Peyer's patch (tissue), 4 donors: ENCODE measurements around the gene THADA. TPM values are rescaled to one million over a fixed set of nuclear protein-coding genes. Genes with fewer than 3 reads are reported as not detected.
A peak's percentile ranks its signal among the peaks of the same experiment; 100 is the strongest.

ENCODE experiments used
- DNase-seq, 3 donors: peaks; one replicate each; pipeline ENCODE4 v3.0.0-alpha.2; 2017 to 2019
- H3K27ac ChIP-seq, 4 donors: fragments of 200-600 bp; sonication (generic); one replicate each; pipeline ENCODE4 v1.5.1; 2016 to 2019
- H3K27me3 ChIP-seq, 2 donors: fragments of 200-600 bp; sonication (generic); one replicate each; pipeline ENCODE4 v1.5.1; 2019
- H3K36me3 ChIP-seq, 3 donors: fragments of 200-600 bp; sonication (generic); one replicate each; pipeline ENCODE4 v1.5.1; 2016 to 2019
- H3K4me1 ChIP-seq, 4 donors: fragments of 200-600 bp; sonication (generic); one replicate each; pipeline ENCODE4 v1.5.1; 2016 to 2019
- H3K4me3 ChIP-seq, 4 donors: fragments of 200-600 bp; sonication (generic); 1 replicate in 3 of 4; 2 replicates in 1 of 4; pipeline ENCODE4 v1.5.1; 2016 to 2019; ENCODE audit warnings: mild to moderate bottlenecking in 1 of 4
- H3K9me3 ChIP-seq, 4 donors: fragments of 200-600 bp; sonication (generic); one replicate each; pipeline ENCODE4 v1.5.1; 2016 to 2019; ENCODE audit warnings: mild to moderate bottlenecking in 1 of 4
- POLR2A ChIP-seq, 2 donors: fragments of 450-650 bp; IDR thresholded peaks; one replicate each; pipeline ENCODE4 v1.5.1; 2017; ENCODE audit warnings: antibody characterized with exemption in 2 of 2, mild to moderate bottlenecking in 2 of 2, moderate library complexity in 2 of 2
- total RNA-seq, 4 donors: library from RNA; depleted of rRNA; stranded (reverse); fragments of >200 nt; gene quantifications; one replicate each; pipeline ENCODE4 v1.1.0, GENCODE V29; 2016
- TF ChIP-seq, protein P1 (sequence below), 6 experiments: fragments of 450-650 bp in 4 of 6; fragments of 200-600 bp in 2 of 6; sonication (generic) in 1 of 6; IDR thresholded peaks; one replicate each; pipeline ENCODE4 v1.5.1; 2017 to 2019; ENCODE audit warnings: antibody characterized with exemption in 6 of 6, mild to moderate bottlenecking in 3 of 6, moderate library complexity in 1 of 6

The THADA gene
- total RNA-seq, 4 donors from 2014 or later, result 19.3 to 76.7 (median 26.3) TPM

DNA sequence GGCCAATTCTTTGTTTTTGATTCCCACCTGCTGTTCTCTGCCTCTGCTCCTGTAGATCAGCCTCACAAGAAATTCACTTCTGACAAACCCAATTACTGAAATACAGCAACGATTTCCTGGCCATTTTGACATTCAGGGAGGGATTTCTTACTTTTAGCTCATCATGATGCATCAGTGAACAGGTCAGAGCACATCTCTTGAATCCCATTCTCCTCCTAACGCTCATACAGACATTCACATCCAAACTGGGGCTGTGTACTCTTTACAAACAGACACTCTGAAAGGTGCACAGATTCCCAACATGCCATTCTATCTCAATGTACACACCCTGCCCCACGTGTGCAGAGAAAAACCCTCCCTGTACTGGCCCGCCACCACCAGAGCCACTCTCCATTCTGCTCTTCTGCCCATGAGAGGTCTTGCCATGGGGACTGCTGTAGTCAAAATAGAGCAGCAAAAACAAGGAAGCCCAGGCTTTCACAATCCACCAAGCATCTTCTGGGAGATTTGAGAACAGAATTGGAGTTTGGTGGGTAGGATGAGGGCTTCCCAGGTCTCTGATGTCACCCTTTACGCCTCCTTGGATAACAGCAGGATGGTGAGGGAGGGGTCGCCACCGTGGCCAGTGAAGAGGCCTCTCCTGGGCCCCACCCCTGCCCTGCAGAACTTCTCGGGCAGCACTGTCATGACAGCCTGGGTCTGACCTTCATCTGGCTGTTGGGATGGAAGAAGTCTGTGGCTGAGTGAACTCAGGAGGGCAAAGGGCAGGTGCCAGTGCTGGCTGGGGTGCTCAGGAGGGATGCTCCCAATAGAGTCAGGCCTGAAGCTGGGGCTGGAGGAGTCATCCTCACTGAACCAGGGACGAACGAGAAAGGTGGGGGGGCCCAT, 327.5 kb downstream of the THADA start:
- Histone ChIP-seq H3K36me3 (no peaks in the 10 kb centered on the region), H3K9me3 (no peaks in the 10 kb centered on the region), H3K27me3 (no peaks in the 10 kb centered on the region), H3K4me3 (no peak overlapping the region), H3K27ac (peak overlapping the region; percentile 65 to 86 (median 74)), H3K4me1 (peaks cover 0 to 21% (median 2%) of the 10 kb centered on the region in 4 donors)
- TF ChIP-seq POLR2A (IDR thresholded peaks at IDR 0.05), result no peak
- TF ChIP-seq, protein P1, sequence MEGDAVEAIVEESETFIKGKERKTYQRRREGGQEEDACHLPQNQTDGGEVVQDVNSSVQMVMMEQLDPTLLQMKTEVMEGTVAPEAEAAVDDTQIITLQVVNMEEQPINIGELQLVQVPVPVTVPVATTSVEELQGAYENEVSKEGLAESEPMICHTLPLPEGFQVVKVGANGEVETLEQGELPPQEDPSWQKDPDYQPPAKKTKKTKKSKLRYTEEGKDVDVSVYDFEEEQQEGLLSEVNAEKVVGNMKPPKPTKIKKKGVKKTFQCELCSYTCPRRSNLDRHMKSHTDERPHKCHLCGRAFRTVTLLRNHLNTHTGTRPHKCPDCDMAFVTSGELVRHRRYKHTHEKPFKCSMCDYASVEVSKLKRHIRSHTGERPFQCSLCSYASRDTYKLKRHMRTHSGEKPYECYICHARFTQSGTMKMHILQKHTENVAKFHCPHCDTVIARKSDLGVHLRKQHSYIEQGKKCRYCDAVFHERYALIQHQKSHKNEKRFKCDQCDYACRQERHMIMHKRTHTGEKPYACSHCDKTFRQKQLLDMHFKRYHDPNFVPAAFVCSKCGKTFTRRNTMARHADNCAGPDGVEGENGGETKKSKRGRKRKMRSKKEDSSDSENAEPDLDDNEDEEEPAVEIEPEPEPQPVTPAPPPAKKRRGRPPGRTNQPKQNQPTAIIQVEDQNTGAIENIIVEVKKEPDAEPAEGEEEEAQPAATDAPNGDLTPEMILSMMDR (IDR thresholded peaks at IDR 0.05), result no peak
- DNase-seq, result no peak

DNA sequence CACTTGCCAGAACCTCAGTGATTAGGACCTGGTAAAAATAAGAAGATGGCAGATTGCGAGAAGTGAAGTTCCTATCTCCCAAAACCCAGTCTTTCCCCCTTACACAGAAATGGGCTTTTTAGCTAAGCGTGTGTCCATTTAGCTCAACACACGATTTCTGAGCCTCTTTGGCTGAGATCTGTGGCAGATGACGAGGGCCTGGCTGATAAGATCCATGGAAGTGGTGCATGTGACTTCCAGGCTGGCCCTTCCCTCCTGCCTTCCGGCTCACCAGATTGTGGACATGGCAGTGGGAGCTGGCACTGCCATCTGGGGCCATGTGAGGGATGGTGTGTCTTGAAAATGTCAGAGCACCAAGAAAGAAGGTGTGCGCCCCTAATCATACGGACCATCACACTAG, 328.5 kb downstream of the THADA start:
- no peak for DNase-seq
- H3K4me1 ChIP-seq, result peaks cover 0 to 21% (median 2%) of the 10 kb centered on the region in 4 donors
- H3K36me3 ChIP-seq, result no peaks in the 10 kb centered on the region
- H3K9me3 ChIP-seq, result no peaks in the 10 kb centered on the region
- H3K4me3 ChIP-seq, result no peak overlapping the region
- H3K27ac ChIP-seq, result peak overlapping the region in 2 of 4 donors; percentile 79 to 86
- no peaks in the 10 kb centered on the region for H3K27me3 ChIP-seq
- no peak for TF ChIP-seq POLR2A (IDR thresholded peaks at IDR 0.05)
- TF ChIP-seq, protein P1 (IDR thresholded peaks at IDR 0.05), result no peak

DNA sequence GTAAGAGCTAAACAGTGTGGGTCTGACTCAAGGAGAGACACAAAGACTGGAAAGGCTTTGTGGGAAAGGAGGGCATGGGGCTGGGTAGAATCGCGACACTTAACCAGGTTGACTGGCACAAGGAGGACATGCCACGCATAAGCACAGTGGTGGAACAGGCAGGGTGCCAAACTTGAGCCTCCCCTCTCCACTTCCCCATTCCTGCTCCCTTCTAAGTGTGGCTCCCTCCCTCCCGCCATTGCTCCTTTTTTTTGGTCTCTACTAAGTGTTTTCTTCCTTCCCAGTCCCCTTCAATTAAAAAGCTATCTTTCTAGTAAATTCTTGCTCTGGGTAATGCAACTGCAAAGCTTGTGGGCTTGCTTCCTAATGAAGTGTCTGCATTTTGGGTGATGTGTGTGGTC, 329.1 kb downstream of the THADA start:
- DNase-seq, result peak in 1 of 3 donors; percentile 55
- no peak for TF ChIP-seq POLR2A (IDR thresholded peaks at IDR 0.05)
- TF ChIP-seq, protein P1 (IDR thresholded peaks at IDR 0.05), result no peak

DNA sequence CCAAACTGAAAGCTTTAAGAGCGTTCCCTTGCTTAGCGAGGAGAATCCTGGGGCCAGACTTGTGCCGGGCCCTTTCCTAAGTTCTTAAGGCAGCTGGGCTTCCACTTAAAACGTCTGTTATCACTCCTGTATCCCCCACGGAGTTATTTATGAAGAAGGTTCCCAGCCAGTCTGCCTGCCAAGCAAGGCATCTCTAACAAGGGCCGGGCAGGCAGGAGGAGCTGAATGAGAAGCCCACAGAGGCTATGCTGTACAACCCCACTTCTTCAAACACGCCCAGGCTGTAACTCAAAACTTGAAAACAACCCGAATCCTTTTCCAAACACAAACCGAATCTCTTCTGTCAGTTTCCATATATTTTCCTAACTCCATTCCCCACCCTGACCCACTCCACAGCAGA, 330.4 kb downstream of the THADA start:
- peaks cover 0 to 21% (median 2%) of the 10 kb centered on the region in 4 donors for H3K4me1 ChIP-seq
- H3K4me3 ChIP-seq, result no peak overlapping the region
- no peaks in the 10 kb centered on the region for H3K27me3 ChIP-seq

More for the DNA sequence above, 329.1 kb downstream of the THADA start:
- Histone ChIP-seq H3K36me3 (no peaks in the 10 kb centered on the region), H3K27ac (peak overlapping the region in 3 of 4 donors; percentile 10 to 71 (median 11)), H3K9me3 (no peaks in the 10 kb centered on the region), H3K27me3 (no peaks in the 10 kb centered on the region), H3K4me3 (no peak overlapping the region), H3K4me1 (peaks cover 0 to 21% (median 2%) of the 10 kb centered on the region in 4 donors)

DNA sequence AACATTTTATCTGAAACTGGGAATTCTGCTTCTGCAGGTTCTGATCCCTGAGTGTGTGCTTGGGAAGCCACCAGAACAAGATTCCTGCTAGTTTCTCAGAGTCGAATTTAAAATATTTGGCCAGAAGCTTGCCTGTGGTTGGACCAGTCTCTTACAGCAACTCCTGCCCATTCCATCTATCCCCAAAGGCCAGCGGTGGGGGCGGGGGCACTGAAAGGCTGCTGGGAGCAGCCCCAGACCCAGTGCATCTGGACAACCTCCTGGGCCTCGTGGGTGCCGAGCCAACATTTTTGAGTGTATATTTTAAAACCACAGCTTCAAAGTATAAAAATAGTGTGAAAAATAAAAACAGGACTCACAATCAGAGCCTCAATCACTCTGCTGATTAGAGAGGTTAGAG, 330.8 kb downstream of the THADA start:
- Histone ChIP-seq H3K9me3 (no peaks in the 10 kb centered on the region), H3K4me1 (peaks cover 0 to 19% (median 2%) of the 10 kb centered on the region in 4 donors), H3K36me3 (no peaks in the 10 kb centered on the region), H3K4me3 (no peak overlapping the region), H3K27me3 (no peaks in the 10 kb centered on the region), H3K27ac (peak overlapping the region in 3 of 4 donors; percentile 10 to 71 (median 33))
- DNase-seq, result no peak
- TF ChIP-seq, protein P1 (IDR thresholded peaks at IDR 0.05), result no peak
- TF ChIP-seq POLR2A (IDR thresholded peaks at IDR 0.05), result no peak

More for the DNA sequence above, 330.4 kb downstream of the THADA start:
- TF ChIP-seq, protein P1 (IDR thresholded peaks at IDR 0.05), result no peak
- no peak for TF ChIP-seq POLR2A (IDR thresholded peaks at IDR 0.05)
- no peaks in the 10 kb centered on the region for H3K36me3 ChIP-seq
- H3K9me3 ChIP-seq, result no peaks in the 10 kb centered on the region
- DNase-seq, result no peak
- H3K27ac ChIP-seq, result peak overlapping the region; percentile 4 to 71 (median 22)
